ENCODE measurements around the gene HDAC4. TPM values are rescaled to one million over a fixed set of nuclear protein-coding genes. Genes with fewer than 3 reads are reported as not detected.

HDAC4 gene
- total and polyA plus RNA-seq, 10 of the 15 experiments (the other 5 are each of a cell fraction or from before 2014, with no cell fraction given), result 0.22 to 15.7 (median 4.8) TPM

DNA sequence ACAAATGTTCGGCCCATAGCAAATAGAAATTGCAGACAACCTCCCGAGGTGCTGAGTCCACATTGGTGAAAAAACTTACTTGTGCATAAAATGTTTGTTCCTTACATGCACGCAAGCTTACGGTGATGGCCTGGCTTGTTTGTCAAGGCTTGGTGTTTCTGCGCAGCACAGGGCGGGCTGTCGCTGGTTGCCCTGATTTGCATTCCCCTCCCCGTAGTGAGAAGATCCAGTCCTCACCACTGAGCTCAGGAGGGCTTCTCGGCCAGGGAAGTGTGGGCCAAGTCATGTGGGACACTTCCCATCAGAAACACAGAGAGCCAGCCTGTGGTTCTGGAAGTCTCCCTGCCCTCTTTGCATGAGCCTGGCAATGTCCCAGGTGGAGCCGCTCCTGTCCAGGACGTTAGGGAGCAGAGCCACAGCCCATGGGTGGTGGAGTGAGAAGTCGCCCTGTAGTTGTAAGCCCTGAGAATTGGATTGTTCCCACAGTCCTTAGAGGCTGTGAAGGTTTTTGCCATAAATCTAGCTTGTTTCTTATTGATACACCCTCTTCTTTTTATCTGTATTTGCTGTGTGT lies 400.2 kb downstream of the HDAC4 start:
- Histone ChIP-seq H2AFZ (ENCODE audit: control insufficient read depth, low read depth, low read length) (no peak overlapping the region), H3K36me3 (ENCODE audit: control insufficient read depth in 2 of 2, insufficient read depth in 2 of 2, low read length in 1 of 2) (no peaks in the 10 kb centered on the region), H3K4me1 (ENCODE audit: control insufficient read depth, insufficient read depth, low read length) (no peaks in the 10 kb centered on the region), H3K4me3 (no peak overlapping the region), H3K27ac (ENCODE audit: control insufficient read depth, insufficient read depth) (no peak overlapping the region), H4K20me1 (ENCODE audit: control insufficient read depth, insufficient read depth) (no peaks in the 10 kb centered on the region), H3K4me2 (ENCODE audit: control insufficient read depth, insufficient read depth) (no peak overlapping the region), H3K79me2 (ENCODE audit: control insufficient read depth, insufficient read depth, low read length) (no peaks in the 10 kb centered on the region), H3K9me3 (replicated peaks; ENCODE audit: control insufficient read depth, insufficient read depth, low read length) (no peaks in the 10 kb centered on the region), H3K27me3 (replicated peaks in 1 of 2; ENCODE audit: control insufficient read depth in 2 of 2, insufficient read depth in 2 of 2, low read length in 1 of 2) (peaks cover 2 to 3% of the 10 kb centered on the region in 2 experiments; a peak in 1 of 4 replicates), H3K9ac (ENCODE audit: control insufficient read depth, insufficient read depth, low read length) (no peak overlapping the region)
- intact Hi-C loops (cut with micrococcal nuclease; ENCODE audit: unreplicated experiment), result no loop called here
- WGBS (ENCODE audit: insufficient coverage, insufficient replicate concordance, low lambda C conversion rate, missing lambda C conversion rate), result 60% methylated on average over 12 of the region's 12 CpGs
- no TSS peak for BruUV-seq (replicated peaks)
- no peak for FAIRE-seq
- TF ChIP-seq MTA2 (IDR thresholded peaks at IDR 0.05; ENCODE audit: low read depth) (no peak), CEBPB (IDR thresholded peaks at IDR 0.05; ENCODE audit: borderline replicate concordance in 1 of 2, low read depth in 2 of 2, low read length in 2 of 2) (no peak), FOXM1 (IDR thresholded peaks at IDR 0.05; ENCODE audit: low read depth, low read length) (no peak), POU2F2 (IDR thresholded peaks at IDR 0.05; ENCODE audit: borderline replicate concordance, low read depth, low read length) (no peak), ZSCAN29 (IDR thresholded peaks at IDR 0.05) (no peak), HDAC6 (IDR thresholded peaks at IDR 0.05; ENCODE audit: unreplicated experiment) (no peak)
- TF ChIP-seq, protein P1, sequence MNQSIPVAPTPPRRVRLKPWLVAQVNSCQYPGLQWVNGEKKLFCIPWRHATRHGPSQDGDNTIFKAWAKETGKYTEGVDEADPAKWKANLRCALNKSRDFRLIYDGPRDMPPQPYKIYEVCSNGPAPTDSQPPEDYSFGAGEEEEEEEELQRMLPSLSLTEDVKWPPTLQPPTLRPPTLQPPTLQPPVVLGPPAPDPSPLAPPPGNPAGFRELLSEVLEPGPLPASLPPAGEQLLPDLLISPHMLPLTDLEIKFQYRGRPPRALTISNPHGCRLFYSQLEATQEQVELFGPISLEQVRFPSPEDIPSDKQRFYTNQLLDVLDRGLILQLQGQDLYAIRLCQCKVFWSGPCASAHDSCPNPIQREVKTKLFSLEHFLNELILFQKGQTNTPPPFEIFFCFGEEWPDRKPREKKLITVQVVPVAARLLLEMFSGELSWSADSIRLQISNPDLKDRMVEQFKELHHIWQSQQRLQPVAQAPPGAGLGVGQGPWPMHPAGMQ (IDR thresholded peaks at IDR 0.05; ENCODE audit: borderline replicate concordance), result no peak
- RAD21 ChIA-PET (ENCODE audit: unreplicated experiment), result no interaction called here
- ATAC-seq, result no peak
- POLR2A ChIA-PET, result no interaction called here
- in situ Hi-C loops (cut with MboI), result no loop called here
- DNase-seq (ENCODE audit: low read depth, low spot score), result no peak
- CTCF ChIA-PET, result no interaction called here
- SMC1A ChIA-PET (ENCODE audit: uncharacterized antibody, unreplicated experiment), result no interaction called here

Measured in GM12878 (cell line).